ENCODE data around the gene LRRC3C. TPM values are rescaled to one million over a fixed set of nuclear protein-coding genes. Genes with fewer than 3 reads are reported as not detected.

The LRRC3C gene
- polyA plus RNA-seq, 1 donor from 2014 or later = not detected

DNA sequence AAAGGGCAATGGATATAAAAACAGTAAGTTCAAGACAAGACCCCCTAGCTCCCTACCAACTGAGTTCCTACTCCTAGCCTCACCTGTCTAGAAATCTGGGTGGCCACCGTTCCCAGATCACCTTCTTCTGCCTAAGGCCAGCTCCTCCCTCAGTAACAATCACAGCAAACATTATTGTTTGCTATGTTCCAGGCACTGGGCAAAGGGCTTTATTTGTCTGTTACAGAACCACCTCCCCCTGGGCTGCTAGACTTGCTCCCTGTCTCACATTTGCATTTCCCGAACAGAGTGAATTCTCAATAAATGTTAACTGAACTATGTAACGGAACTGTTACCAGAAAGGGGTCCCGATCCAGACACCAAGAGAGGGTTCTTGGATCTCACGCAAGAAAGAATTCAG, 6.8 kb downstream of the LRRC3C start:
- Histone ChIP-seq H3K79me2 (replicated peaks; ENCODE audit: insufficient read depth, low read length) (no peaks in the 10 kb centered on the region), H3K36me3 (ENCODE audit: insufficient read depth, low read length) (no peaks in the 10 kb centered on the region), H3K27ac (ENCODE audit: low read length) (no peak overlapping the region), H3K27me3 (ENCODE audit: insufficient read depth, low read depth, low read length) (no peaks in the 10 kb centered on the region), H3K4me3 (ENCODE audit: low read length) (no peak overlapping the region), H3K9ac (ENCODE audit: low read length) (no peak overlapping the region), H3K9me3 (ENCODE audit: low read length) (no peaks in the 10 kb centered on the region), H3K4me2 (ENCODE audit: low read length) (no peak overlapping the region), H2AFZ (ENCODE audit: low read depth, low read length) (no peak overlapping the region), H4K20me1 (ENCODE audit: insufficient read depth) (no peaks in the 10 kb centered on the region), H3K9me2 (ENCODE audit: insufficient read depth, low read length) (no peaks in the 10 kb centered on the region), H3F3A (ENCODE audit: insufficient read depth, low read length, poor library complexity, severe bottlenecking) (no peaks in the 10 kb centered on the region)
- TF ChIP-seq, protein P1, sequence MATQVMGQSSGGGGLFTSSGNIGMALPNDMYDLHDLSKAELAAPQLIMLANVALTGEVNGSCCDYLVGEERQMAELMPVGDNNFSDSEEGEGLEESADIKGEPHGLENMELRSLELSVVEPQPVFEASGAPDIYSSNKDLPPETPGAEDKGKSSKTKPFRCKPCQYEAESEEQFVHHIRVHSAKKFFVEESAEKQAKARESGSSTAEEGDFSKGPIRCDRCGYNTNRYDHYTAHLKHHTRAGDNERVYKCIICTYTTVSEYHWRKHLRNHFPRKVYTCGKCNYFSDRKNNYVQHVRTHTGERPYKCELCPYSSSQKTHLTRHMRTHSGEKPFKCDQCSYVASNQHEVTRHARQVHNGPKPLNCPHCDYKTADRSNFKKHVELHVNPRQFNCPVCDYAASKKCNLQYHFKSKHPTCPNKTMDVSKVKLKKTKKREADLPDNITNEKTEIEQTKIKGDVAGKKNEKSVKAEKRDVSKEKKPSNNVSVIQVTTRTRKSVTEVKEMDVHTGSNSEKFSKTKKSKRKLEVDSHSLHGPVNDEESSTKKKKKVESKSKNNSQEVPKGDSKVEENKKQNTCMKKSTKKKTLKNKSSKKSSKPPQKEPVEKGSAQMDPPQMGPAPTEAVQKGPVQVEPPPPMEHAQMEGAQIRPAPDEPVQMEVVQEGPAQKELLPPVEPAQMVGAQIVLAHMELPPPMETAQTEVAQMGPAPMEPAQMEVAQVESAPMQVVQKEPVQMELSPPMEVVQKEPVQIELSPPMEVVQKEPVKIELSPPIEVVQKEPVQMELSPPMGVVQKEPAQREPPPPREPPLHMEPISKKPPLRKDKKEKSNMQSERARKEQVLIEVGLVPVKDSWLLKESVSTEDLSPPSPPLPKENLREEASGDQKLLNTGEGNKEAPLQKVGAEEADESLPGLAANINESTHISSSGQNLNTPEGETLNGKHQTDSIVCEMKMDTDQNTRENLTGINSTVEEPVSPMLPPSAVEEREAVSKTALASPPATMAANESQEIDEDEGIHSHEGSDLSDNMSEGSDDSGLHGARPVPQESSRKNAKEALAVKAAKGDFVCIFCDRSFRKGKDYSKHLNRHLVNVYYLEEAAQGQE (IDR thresholded peaks at IDR 0.05; ENCODE audit: borderline replicate concordance) = no peak
- TF ChIP-seq MXI1 (conservative IDR thresholded peaks at IDR 0.05; ENCODE audit: poor library complexity, severe bottlenecking) (no peak), POLR2AphosphoS5 (IDR thresholded peaks at IDR 0.05) (no peak), TAF1 (IDR thresholded peaks at IDR 0.05; ENCODE audit: low read depth) (no peak), RAD21 (conservative IDR thresholded peaks at IDR 0.05) (no peak), SMC3 (conservative IDR thresholded peaks at IDR 0.05; ENCODE audit: poor library complexity) (no peak), CTCF (IDR thresholded peaks at IDR 0.05; ENCODE audit: poor library complexity, severe bottlenecking) (no peak), EZH2 (IDR thresholded peaks at IDR 0.05; ENCODE audit: borderline replicate concordance, insufficient read depth, low read length, poor library complexity, severe bottlenecking) (no peak)

GRCh38 chr17:39935909-39936308, 8.4 kb downstream of the LRRC3C start:
- no peak overlapping the region for H3K4me3 ChIP-seq (ENCODE audit: low read length)
- no peaks in the 10 kb centered on the region for H3K79me2 ChIP-seq (replicated peaks; ENCODE audit: insufficient read depth, low read length)
- H3K4me2 ChIP-seq (ENCODE audit: low read length) = no peak overlapping the region
- no peak overlapping the region for H3K27ac ChIP-seq (ENCODE audit: low read length)
- H3K36me3 ChIP-seq (ENCODE audit: insufficient read depth, low read length) = no peaks in the 10 kb centered on the region
- no peak overlapping the region for H3K9ac ChIP-seq (ENCODE audit: low read length)
- no peaks in the 10 kb centered on the region for H3K27me3 ChIP-seq (ENCODE audit: insufficient read depth, low read depth, low read length)
- H4K20me1 ChIP-seq (ENCODE audit: insufficient read depth) = no peaks in the 10 kb centered on the region
- no peaks in the 10 kb centered on the region for H3K9me2 ChIP-seq (ENCODE audit: insufficient read depth, low read length)
- H3F3A ChIP-seq (ENCODE audit: insufficient read depth, low read length, poor library complexity, severe bottlenecking) = no peaks in the 10 kb centered on the region
- no peak overlapping the region for H2AFZ ChIP-seq (ENCODE audit: low read depth, low read length)
- TF ChIP-seq CTCF (IDR thresholded peaks at IDR 0.05; ENCODE audit: poor library complexity, severe bottlenecking) (no peak), RAD21 (conservative IDR thresholded peaks at IDR 0.05) (no peak), EP300 (conservative IDR thresholded peaks at IDR 0.05; ENCODE audit: poor library complexity, severe bottlenecking) (no peak), POLR2AphosphoS5 (IDR thresholded peaks at IDR 0.05) (no peak), TAF1 (IDR thresholded peaks at IDR 0.05; ENCODE audit: low read depth) (no peak), EZH2 (IDR thresholded peaks at IDR 0.05; ENCODE audit: borderline replicate concordance, insufficient read depth, low read length, poor library complexity, severe bottlenecking) (no peak), MXI1 (conservative IDR thresholded peaks at IDR 0.05; ENCODE audit: poor library complexity, severe bottlenecking) (no peak), SMC3 (conservative IDR thresholded peaks at IDR 0.05; ENCODE audit: poor library complexity) (no peak)
- TF ChIP-seq, protein P1 (IDR thresholded peaks at IDR 0.05; ENCODE audit: borderline replicate concordance) = no peak
- no peaks in the 10 kb centered on the region for H3K9me3 ChIP-seq (ENCODE audit: low read length)

Data from neural cell (in vitro differentiated cells).